ENCODE results near the gene PAQR6.
A peak's percentile ranks its signal among the peaks of the same experiment; 100 is the strongest.
"Not testable (repeated sequence)": the region's sequence is repeated elsewhere in the genome, so short reads cannot be mapped to it uniquely, and the experiment has no call there.

PAQR6 gene

DNA sequence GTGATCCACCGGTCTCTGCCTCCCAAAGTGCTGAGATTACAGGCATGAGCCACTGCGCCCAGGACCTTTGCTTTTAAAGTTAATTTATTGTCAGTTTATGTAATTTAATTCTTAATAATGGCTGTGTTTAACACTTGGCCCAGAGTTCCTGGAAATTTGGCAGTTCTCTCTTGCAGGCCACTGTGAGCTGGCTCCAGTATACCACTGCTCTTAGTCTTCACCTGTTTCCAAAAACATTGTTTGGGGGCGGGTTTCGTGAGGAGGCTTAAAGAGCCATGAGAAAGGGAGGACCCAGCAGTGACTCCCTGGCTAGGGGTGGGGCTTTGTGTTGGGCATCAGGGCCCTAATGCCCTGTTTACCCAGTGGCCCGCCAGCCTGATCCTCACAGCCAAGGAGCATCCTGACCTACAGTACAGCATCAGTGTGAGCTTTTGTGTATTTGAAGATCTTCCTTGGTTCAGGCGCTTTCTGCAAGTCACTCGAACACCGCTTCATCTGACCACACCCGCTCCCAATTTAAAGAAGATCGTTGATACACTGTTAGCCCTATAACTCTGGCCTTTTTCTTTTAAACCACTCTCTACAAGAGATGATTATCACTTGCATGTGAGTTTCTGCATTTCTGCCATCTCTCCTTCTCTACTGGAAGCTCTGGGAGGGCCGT, 17.9 kb downstream of the PAQR6 start:
- no peak for DNase-seq

- no peak for DNase-seq
Observed at GRCh38 chr1:156228501-156228900, 19.4 kb downstream of the PAQR6 start.

GRCh38 chr1:156226782-156227181, 21.1 kb downstream of the PAQR6 start:
- DNase-seq, result no peak

GRCh38 chr1:156226116-156226538, 21.7 kb downstream of the PAQR6 start:
- no peak for DNase-seq

DNA sequence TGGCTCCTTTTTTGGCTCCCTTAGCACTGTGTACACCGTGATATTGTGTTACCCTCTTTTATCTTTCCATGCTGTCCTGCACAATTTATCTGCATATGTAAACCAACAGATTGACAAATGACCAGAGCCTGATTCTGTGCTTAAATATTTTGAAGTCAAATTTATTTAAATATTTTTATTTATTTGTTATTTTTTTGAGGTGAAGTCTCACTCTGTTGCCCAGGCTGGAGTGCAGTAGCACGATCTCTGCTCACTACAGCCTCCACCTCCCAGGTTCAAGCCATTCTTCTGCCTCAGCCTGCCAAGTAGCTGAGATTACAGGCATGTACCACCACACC, 22.2 kb downstream of the PAQR6 start:
- no peak for DNase-seq

- DNase-seq, result no peak
Observed at GRCh38 chr1:156221986-156222692, 25.7 kb downstream of the PAQR6 start.

GRCh38 chr1:156220226-156220625, 27.6 kb downstream of the PAQR6 start:
- DNase-seq, result no peak

GRCh38 chr1:156217871-156218270, 30.0 kb downstream of the PAQR6 start:
- no peak for DNase-seq

DNA sequence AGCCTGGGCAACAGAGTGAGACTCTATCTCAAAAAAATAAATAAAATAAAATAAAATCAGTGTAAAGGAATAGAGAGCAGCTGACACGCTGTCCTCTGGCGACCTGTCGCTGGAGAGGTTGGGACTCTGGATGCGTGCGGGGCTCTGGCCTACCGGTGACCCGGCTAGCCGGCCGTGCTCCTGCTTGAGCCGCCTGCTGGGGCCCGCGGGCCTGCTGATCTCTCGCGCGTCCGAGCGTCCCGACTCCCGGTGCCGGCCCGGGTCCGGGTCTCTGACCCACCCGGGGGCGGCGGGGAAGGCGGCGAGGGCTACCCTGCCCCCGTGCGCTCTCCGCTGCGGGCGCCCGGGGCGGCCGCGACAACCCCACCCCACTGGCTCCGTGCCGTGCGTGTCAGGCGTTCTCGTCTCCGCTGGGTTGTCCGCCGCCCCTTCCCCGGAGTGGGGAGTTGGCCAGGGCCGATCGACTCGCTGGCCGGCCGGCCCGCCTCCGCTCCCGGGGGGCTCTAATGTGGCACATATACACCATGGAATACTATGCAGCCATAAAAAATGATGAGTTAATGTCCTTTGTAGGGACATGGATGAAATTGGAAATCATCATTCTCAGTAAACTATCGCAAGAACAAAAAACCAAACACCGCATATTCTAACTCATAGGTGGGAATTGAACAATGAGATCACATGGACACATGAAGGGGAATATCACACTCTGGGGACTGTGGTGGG, 31.3 kb downstream of the PAQR6 start:
- not testable (repeated sequence) for DNase-seq

DNA sequence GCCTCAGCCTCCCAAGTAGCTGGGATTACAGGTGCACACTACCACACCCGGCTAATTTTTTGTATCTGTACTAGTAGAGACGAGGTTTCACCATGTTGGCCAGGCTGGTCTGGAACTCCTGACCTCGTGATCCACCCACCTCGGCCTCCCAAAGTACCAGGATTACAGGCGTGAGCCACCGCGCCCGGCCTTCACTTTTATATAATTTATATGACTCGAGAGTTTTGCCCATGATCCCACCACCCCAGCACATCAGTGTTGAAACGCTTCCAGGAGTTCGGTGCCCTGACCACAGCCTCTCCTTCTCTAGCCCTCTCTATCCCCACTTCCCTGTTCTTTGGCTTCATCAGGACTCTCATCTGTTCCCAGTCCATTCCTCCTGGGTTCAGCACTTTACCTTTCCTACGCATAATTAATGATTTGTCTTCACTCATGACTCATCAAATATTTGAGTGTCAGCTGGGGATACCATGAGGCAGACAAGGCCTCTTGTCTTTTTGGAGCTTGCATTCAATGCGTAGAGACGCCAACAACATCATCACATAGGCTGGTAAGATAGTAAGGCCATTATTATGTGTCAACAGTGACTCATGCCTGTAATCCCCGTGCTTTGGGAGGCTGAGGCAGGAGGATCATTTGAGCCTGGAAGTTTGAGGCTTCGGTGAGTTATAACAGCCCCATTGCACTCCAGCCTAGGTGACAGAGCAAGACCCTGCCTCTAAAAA, 33.7 kb downstream of the PAQR6 start:
- DNase-seq, result no peak

DNA sequence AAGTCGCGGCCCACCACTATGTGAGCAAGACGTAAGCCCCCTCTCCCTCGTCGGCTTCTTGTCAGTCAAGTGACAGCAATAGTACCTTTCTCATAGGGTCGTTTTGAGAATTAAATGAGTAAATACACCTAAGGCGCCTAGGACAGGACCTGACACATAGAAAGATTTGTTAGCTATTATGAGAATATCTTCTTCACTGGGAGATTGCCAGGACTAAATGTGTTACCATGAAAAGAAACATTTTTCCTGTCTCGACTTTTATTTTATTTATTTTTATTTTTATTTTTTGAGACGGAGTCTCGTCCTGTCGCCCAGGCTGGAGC, 34.3 kb downstream of the PAQR6 start:
- no peak for DNase-seq

GRCh38 chr1:156212833-156213643, 34.8 kb downstream of the PAQR6 start, which contains the start of gene PMF1:
TSS of gene PMF1 (plus strand) at chr1:156213007. CDS start at chr1:156213016, 9 bp downstream.
- DNase-seq, result peak; percentile 95

- DNase-seq, result no peak
Observed at GRCh38 chr1:156212130-156212529, 35.7 kb downstream of the PAQR6 start.

- DNase-seq, result no peak
Observed at GRCh38 chr1:156211243-156211642, 36.6 kb downstream of the PAQR6 start.

DNA sequence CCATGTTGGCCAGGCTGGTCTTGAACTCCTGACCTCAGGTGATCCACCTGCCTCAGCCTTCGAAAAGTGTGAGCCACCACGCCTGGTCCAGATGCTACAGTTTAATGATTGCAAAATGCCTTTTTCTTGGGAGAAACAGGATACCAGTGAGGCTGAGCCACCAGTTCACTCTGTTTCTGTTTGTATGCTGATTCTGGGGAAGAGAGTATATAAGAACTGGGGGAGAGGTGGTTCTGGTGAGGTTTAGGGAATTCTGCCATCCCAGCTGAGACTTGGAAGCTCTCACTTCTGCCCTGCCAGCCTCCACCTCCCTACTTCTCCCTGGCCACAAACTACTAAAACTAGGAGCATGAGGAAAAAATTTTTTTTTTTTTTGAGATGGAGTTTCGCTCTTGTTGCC, 43.2 kb downstream of the PAQR6 start:
- DNase-seq, result no peak

DNA sequence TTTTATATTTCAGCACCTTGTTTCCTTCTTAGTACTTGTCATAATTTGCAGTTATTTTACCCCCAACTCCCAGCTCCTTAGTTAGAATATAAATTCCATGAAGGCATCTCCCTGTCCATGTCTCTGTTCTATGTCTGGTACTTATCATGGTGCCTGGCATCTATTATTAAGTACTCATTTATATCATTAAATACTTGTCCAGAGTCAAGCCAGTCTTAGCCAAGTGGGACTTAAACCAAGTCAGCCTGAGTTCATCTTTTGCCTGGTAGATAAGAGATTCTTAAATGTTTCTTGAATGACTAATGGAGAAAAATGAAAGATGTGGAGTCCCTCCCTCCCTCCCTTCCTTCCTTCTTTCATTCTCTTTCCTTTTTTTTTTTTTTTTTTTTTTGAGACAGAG, 44.5 kb downstream of the PAQR6 start:
- no peak for DNase-seq

GRCh38 chr1:156200044-156200443, 47.8 kb downstream of the PAQR6 start:
- no peak for DNase-seq

DNA sequence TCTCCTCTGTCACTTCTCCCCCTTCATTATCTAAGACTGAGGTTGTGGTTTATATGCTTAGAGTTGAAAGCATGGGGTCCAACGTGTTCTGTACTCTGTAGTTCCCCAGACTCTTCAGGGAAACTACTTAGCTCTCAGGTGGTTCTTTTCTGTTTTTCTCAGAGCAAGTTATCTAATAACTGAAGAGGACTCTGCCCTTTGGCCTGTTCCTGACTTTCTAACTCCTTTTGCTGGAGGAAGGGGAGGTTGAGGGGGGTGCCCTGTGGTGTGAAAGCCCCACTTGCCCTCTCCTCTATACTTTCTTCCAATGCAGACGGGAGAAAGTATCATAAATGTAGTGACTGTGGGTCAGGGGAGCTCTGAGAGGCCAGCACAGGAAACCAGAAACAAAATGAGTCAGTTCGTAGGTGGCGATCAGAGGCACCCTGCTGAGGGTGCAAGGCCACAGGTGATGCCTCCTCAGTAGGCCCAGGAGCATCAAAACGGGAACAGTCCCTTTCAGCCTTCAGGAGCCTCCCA, 49.0 kb downstream of the PAQR6 start:
- DNase-seq, result no peak

DNA sequence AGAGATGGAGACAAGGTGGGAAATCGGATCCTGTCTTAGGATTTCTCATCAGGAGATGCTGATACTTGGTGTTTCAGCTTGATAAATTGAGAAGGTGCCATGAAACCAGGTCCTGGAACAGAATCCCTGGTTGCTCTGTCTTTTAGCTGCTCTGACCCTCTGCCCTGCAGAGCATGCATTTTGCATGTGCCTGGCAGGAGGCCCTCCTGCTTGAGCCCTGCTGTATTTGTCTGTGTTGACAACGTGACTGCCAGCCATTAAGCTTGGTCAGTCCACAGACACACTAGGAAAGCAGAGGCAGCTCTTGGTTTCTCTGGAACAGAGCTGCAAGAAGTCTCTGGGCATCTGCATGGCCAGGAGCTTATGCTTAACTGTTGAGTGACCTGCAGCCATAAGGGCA, 51.4 kb downstream of the PAQR6 start:
- no peak for DNase-seq

- DNase-seq, result no peak
Observed at GRCh38 chr1:156195853-156196252, 52.0 kb downstream of the PAQR6 start.

- no peak for DNase-seq
Observed at GRCh38 chr1:156194300-156194652, 53.6 kb downstream of the PAQR6 start.

GRCh38 chr1:156193488-156194299, 54.2 kb downstream of the PAQR6 start, which contains the start of gene SLC25A44:
TSS of gene SLC25A44 (plus strand) at chr1:156194104. CDS start at chr1:156199848, 5,744 bp downstream.
- DNase-seq, result peak; percentile 91
